OCI-LY7 (cell line): ENCODE results near the gene GLG1.
"Not testable (repeated sequence)": the region's sequence is repeated elsewhere in the genome, so short reads cannot be mapped to it uniquely, and the experiment has no call there.

ENCODE experiments used
- CTCF ChIP-seq: fragments of 200-600 bp; sonication (generic); conservative IDR thresholded peaks from 2 replicates; pipeline ENCODE4 v1.5.1; 2014; ENCODE audit warnings: mild to moderate bottlenecking, antibody characterized with exemption, low read length, moderate library complexity, mixed read lengths
- EZH2phosphoT487 ChIP-seq: fragments of 200-600 bp; sonication (generic); IDR thresholded peaks from 2 replicates; pipeline ENCODE4 v1.6.1; 2018; ENCODE audit warnings: low read depth, borderline replicate concordance, mild to moderate bottlenecking, mixed run types, antibody characterized with exemption, low read length, moderate library complexity, mixed read lengths

- TF ChIP-seq EZH2phosphoT487, CTCF: not testable (repeated sequence)
Observed at GRCh38 chr16:74428493-74428892, 178.4 kb downstream of the GLG1 start.
